Measurements from ENCODE around the gene FYCO1. TPM values are rescaled to one million over a fixed set of nuclear protein-coding genes. Genes with fewer than 3 reads are reported as not detected.
A peak's percentile ranks its signal among the peaks of the same experiment; 100 is the strongest.

Gene FYCO1
- total and polyA plus RNA-seq, 4 experiments from 2014 or later: 0.73 to 43.3 (median 26.6) TPM

DNA sequence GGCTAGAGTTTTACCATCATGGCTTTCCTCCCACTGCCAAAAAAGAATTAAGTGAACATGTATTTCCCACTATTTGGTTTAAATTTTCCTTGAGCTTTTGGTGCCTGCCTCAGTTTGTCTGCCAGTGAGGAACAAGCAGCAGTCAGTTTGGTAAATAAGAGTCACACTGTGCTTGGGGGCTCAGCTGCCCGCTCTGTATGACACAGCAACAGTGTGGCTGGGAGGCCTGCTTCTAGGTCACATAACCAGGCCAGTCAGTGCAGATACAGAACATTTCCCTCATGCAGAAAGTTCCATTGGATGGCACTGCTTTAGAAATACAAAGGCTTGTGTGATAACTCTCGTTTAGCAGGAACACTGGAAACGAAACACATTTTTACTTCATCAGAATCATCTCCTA is 25.7 kb downstream of the FYCO1 start:
- Histone ChIP-seq H3K27ac (ENCODE audit: low read depth, low read length) (no peak overlapping the region), H3K9me3 (ENCODE audit: control insufficient read depth in 1 of 2, low read length in 2 of 2) (no peaks in the 10 kb centered on the region), H3K27me3 (ENCODE audit: insufficient read depth, low read length) (no peaks in the 10 kb centered on the region), H3K4me3 (ENCODE audit: low read length in 2 of 2) (no peak overlapping the region), H3K36me3 (ENCODE audit: insufficient read depth, low read length) (peaks cover 62% of the 10 kb centered on the region), H3K4me1 (ENCODE audit: insufficient read depth, low read length) (peaks cover 75% of the 10 kb centered on the region)
- CTCF ChIA-PET (ENCODE audit: partially characterized antibody): interaction anchor here (6.3 to 14.1 kb wide), 3 partner anchors 12 to 108 kb away, joined by 38 to 153 read pairs (median 153); partner anchors contain the start of gene CXCR6
- intact Hi-C loops (cut with micrococcal nuclease): no loop called here
- POLR2A ChIA-PET (ENCODE audit: partially characterized antibody): interaction anchor here (0.8 to 8.0 kb wide), 8 partner anchors 8 to 96 kb away, joined by 3 to 80 read pairs (median 4); partner anchors contain the start of genes CXCR6 and FYCO1
- Mint-ChIP-seq H3K36me3 (peaks cover 63 to 70% of the 10 kb centered on the region in 2 donors), H3K9me3 (no peaks in the 10 kb centered on the region), H3K4me3 (no peak overlapping the region), H3K4me1 (peaks cover 31 to 90% (median 59%) of the 10 kb centered on the region in 4 donors), H3K27ac (peak overlapping the region in 4 of 7 donors; percentile 11 to 61 (median 36)), H3K27me3 (no peaks in the 10 kb centered on the region)
- DNase-seq: no peak

- Histone ChIP-seq H3K9me3 (ENCODE audit: control insufficient read depth in 1 of 2, low read length in 2 of 2) (no peaks in the 10 kb centered on the region), H3K4me1 (ENCODE audit: insufficient read depth, low read length) (peaks cover 75% of the 10 kb centered on the region), H3K4me3 (ENCODE audit: low read length in 2 of 2) (no peak overlapping the region), H3K27me3 (ENCODE audit: insufficient read depth, low read length) (no peaks in the 10 kb centered on the region), H3K36me3 (ENCODE audit: insufficient read depth, low read length) (peaks cover 58% of the 10 kb centered on the region), H3K27ac (ENCODE audit: low read depth, low read length) (no peak overlapping the region)
- no peak overlapping the region for H3K4me3 Mint-ChIP-seq
- peaks cover 66 to 70% of the 10 kb centered on the region in 2 donors for H3K36me3 Mint-ChIP-seq
- intact Hi-C loops (cut with micrococcal nuclease): no loop called here
- ChIA-PET CTCF (ENCODE audit: partially characterized antibody) (interaction anchor here (0.8 to 14.1 kb wide), 6 partner anchors 7 to 217 kb away, joined by 3 to 153 read pairs (median 34); partner anchors contain the start of gene CXCR6), POLR2A (ENCODE audit: partially characterized antibody) (interaction anchor here (0.8 to 8.0 kb wide), 7 partner anchors 9 to 97 kb away, joined by 3 to 80 read pairs (median 4); partner anchors contain the start of gene FYCO1)
- H3K4me1 Mint-ChIP-seq: peaks cover 32 to 90% (median 61%) of the 10 kb centered on the region in 4 donors
- H3K27me3 Mint-ChIP-seq: no peaks in the 10 kb centered on the region
- DNase-seq: no peak
- H3K27ac Mint-ChIP-seq: no peak overlapping the region
- no peaks in the 10 kb centered on the region for H3K9me3 Mint-ChIP-seq
Measured at GRCh38 chr3:45969116-45969515, 26.5 kb downstream of the FYCO1 start.

DNA sequence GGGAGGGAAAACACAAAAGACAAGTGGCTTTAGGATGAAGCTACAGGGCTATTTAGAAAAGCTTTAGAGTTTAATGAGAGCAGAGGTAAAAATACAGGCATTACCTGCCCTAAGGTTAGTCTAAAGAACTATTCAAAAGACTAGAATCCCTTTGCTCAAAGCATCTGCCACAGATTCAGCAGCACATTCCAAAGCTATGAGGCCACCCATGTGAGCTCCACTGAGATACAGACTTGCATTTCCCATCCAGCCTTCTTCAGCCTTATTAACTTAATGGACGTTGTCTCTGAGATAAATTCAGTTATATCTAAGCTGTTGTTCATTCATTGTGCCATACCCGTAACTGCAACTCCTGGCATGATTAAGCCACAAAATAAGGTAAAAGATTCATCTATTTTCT is 26.9 kb downstream of the FYCO1 start:
- peaks cover 58% of the 10 kb centered on the region for H3K36me3 ChIP-seq (ENCODE audit: insufficient read depth, low read length)
- H3K27me3 ChIP-seq (ENCODE audit: insufficient read depth, low read length): no peaks in the 10 kb centered on the region
- H3K27me3 Mint-ChIP-seq: no peaks in the 10 kb centered on the region
- peaks cover 75% of the 10 kb centered on the region for H3K4me1 ChIP-seq (ENCODE audit: insufficient read depth, low read length)
- DNase-seq: no peak
- H3K36me3 Mint-ChIP-seq: peaks cover 70 to 74% of the 10 kb centered on the region in 2 donors
- no peak overlapping the region for H3K4me3 Mint-ChIP-seq
- H3K9me3 Mint-ChIP-seq: no peaks in the 10 kb centered on the region
- no peak overlapping the region for H3K4me3 ChIP-seq (ENCODE audit: low read length in 2 of 2)
- H3K27ac Mint-ChIP-seq: peak overlapping the region in 1 of 7 donors; percentile 39
- no peak overlapping the region for H3K27ac ChIP-seq (ENCODE audit: low read depth, low read length)
- intact Hi-C loops (cut with micrococcal nuclease): no loop called here
- POLR2A ChIA-PET (ENCODE audit: partially characterized antibody): interaction anchor here (1.0 to 9.1 kb wide), 9 partner anchors 6 to 98 kb away, joined by 3 to 108 read pairs (median 58); partner anchors contain the start of genes CXCR6 and FYCO1
- CTCF ChIA-PET (ENCODE audit: partially characterized antibody): interaction anchor here (0.8 to 14.1 kb wide), 6 partner anchors 8 to 217 kb away, joined by 3 to 153 read pairs (median 34); partner anchors contain the start of gene CXCR6
- H3K4me1 Mint-ChIP-seq: peaks cover 36 to 90% (median 64%) of the 10 kb centered on the region in 4 donors
- H3K9me3 ChIP-seq (ENCODE audit: control insufficient read depth in 1 of 2, low read length in 2 of 2): no peaks in the 10 kb centered on the region

- Mint-ChIP-seq H3K9me3 (no peaks in the 10 kb centered on the region), H3K36me3 (peaks cover 75% of the 10 kb centered on the region in 2 donors), H3K27me3 (no peaks in the 10 kb centered on the region), H3K4me1 (peaks cover 41 to 90% (median 65%) of the 10 kb centered on the region in 4 donors), H3K4me3 (peak overlapping the region in 1 of 8 donors; percentile 59), H3K27ac (peak overlapping the region in 1 of 7 donors; percentile 65)
- peaks cover 75% of the 10 kb centered on the region for H3K4me1 ChIP-seq (ENCODE audit: insufficient read depth, low read length)
- DNase-seq: no peak
- intact Hi-C loops (cut with micrococcal nuclease): no loop called here
- H3K27me3 ChIP-seq (ENCODE audit: insufficient read depth, low read length): no peaks in the 10 kb centered on the region
- no peak overlapping the region for H3K4me3 ChIP-seq (ENCODE audit: low read length in 2 of 2)
- H3K36me3 ChIP-seq (ENCODE audit: insufficient read depth, low read length): peaks cover 58% of the 10 kb centered on the region
- H3K9me3 ChIP-seq (ENCODE audit: control insufficient read depth in 1 of 2, low read length in 2 of 2): no peaks in the 10 kb centered on the region
- H3K27ac ChIP-seq (ENCODE audit: low read depth, low read length): no peak overlapping the region
- CTCF ChIA-PET (ENCODE audit: partially characterized antibody): interaction anchor here (1.3 to 14.1 kb wide), 7 partner anchors 8 to 110 kb away, joined by 4 to 153 read pairs (median 36); partner anchors contain the start of gene CXCR6
- POLR2A ChIA-PET (ENCODE audit: partially characterized antibody): interaction anchor here (1.1 to 9.1 kb wide), 9 partner anchors 7 to 98 kb away, joined by 4 to 108 read pairs (median 58); partner anchors contain the start of genes CXCR6 and FYCO1
Measured at GRCh38 chr3:45968149-45968548, 27.5 kb downstream of the FYCO1 start.

DNA sequence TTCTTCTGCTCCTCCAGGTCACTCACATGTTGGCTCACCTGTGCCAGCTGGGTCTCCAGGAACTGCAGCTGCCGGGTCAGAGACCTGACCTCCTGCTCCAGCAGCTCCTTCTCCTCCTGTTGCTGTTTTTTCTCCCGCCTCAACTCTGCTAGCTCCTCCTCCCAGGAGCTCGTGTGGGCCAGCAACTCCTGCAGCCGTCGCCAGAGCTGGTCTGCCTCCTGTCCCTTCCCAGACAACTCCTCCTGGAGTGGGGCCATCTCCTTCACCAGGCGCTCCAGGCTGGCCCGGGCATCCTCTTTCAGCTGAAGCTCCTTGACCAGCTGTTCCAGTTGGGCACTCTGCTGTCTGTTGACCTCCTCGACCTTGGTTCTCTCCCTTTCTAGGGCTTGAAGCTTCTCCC is 27.9 kb downstream of the FYCO1 start:
- H3K27me3 ChIP-seq (ENCODE audit: insufficient read depth, low read length): no peaks in the 10 kb centered on the region
- H3K9me3 Mint-ChIP-seq: no peaks in the 10 kb centered on the region
- no peak overlapping the region for H3K27ac ChIP-seq (ENCODE audit: low read depth, low read length)
- peaks cover 75% of the 10 kb centered on the region for H3K4me1 ChIP-seq (ENCODE audit: insufficient read depth, low read length)
- DNase-seq: no peak
- H3K27me3 Mint-ChIP-seq: no peaks in the 10 kb centered on the region
- no peaks in the 10 kb centered on the region for H3K9me3 ChIP-seq (ENCODE audit: control insufficient read depth in 1 of 2, low read length in 2 of 2)
- ChIA-PET POLR2A (ENCODE audit: partially characterized antibody) (interaction anchor here (1.1 to 9.1 kb wide), 10 partner anchors 7 to 110 kb away, joined by 4 to 108 read pairs (median 37); partner anchors contain the start of genes CXCR6 and FYCO1), CTCF (ENCODE audit: partially characterized antibody) (interaction anchor here (1.3 to 14.1 kb wide), 9 partner anchors 9 to 110 kb away, joined by 4 to 153 read pairs (median 31); partner anchors contain the start of gene CXCR6)
- intact Hi-C loops (cut with micrococcal nuclease): no loop called here
- H3K4me1 Mint-ChIP-seq: peaks cover 40 to 90% (median 67%) of the 10 kb centered on the region in 4 donors
- peaks cover 76 to 78% of the 10 kb centered on the region in 2 donors for H3K36me3 Mint-ChIP-seq
- H3K27ac Mint-ChIP-seq: peak overlapping the region in 4 of 7 donors; percentile 62 to 77 (median 67)
- no peak overlapping the region for H3K4me3 ChIP-seq (ENCODE audit: low read length in 2 of 2)
- peak overlapping the region in 1 of 8 donors; percentile 50 for H3K4me3 Mint-ChIP-seq
- peaks cover 58% of the 10 kb centered on the region for H3K36me3 ChIP-seq (ENCODE audit: insufficient read depth, low read length)

DNA sequence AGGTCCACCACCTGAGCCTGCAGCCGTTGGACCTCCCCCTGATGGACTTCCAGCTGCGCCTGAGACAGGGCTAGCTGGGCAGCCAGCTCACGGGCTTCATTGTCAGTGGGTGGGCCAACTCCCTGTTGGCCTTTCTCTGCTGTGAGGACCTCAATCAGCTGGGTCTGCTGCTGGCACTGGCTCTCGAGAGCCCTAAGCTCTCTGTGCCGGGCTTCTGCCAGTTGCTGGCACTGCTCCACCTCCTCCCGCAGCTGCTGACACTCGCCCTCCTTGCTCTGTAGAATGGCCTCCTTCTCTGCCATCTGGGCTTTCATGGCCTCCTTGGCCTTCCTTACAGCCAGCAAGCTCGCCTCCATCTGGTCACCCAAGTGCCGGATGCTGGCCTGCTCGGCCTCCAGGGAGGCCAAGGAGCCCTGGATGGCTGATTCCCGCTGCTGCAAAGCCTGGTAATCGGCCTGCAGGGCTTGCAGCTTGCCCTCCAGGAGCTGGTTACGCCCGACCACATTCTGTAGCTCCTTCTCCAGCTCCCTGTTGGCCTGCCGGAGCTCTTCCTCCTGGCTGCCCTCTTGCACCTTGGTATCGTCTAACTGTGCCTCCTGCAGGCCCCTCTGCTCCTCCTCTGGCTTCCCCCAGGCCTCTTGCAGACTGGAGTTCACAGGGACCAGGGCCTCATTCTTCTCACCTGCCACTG is 28.5 kb downstream of the FYCO1 start:
- intact Hi-C loops (cut with micrococcal nuclease): no loop called here
- H3K27me3 Mint-ChIP-seq: no peaks in the 10 kb centered on the region
- peaks cover 37 to 90% (median 67%) of the 10 kb centered on the region in 4 donors for H3K4me1 Mint-ChIP-seq
- no peaks in the 10 kb centered on the region for H3K27me3 ChIP-seq (ENCODE audit: insufficient read depth, low read length)
- peak overlapping the region in 2 of 8 donors; percentile 20 to 59 for H3K4me3 Mint-ChIP-seq
- POLR2A ChIA-PET (ENCODE audit: partially characterized antibody): interaction anchor here (1.1 to 9.1 kb wide), 11 partner anchors 8 to 110 kb away, joined by 4 to 108 read pairs (median 16); partner anchors contain the start of genes CXCR6 and FYCO1
- no peak for DNase-seq
- H3K4me3 ChIP-seq (ENCODE audit: low read length in 2 of 2): no peak overlapping the region
- H3K9me3 ChIP-seq (ENCODE audit: control insufficient read depth in 1 of 2, low read length in 2 of 2): no peaks in the 10 kb centered on the region
- peak overlapping the region in 5 of 7 donors; percentile 21 to 66 (median 53) for H3K27ac Mint-ChIP-seq
- peaks cover 59% of the 10 kb centered on the region for H3K36me3 ChIP-seq (ENCODE audit: insufficient read depth, low read length)
- H3K4me1 ChIP-seq (ENCODE audit: insufficient read depth, low read length): peaks cover 75% of the 10 kb centered on the region
- CTCF ChIA-PET (ENCODE audit: partially characterized antibody): interaction anchor here (1.3 to 14.1 kb wide), 8 partner anchors 9 to 111 kb away, joined by 4 to 153 read pairs (median 34); partner anchors contain the start of gene CXCR6
- H3K36me3 Mint-ChIP-seq: peaks cover 78 to 80% of the 10 kb centered on the region in 2 donors
- no peaks in the 10 kb centered on the region for H3K9me3 Mint-ChIP-seq
- H3K27ac ChIP-seq (ENCODE audit: low read depth, low read length): no peak overlapping the region
